GM12874 (cell line): Measurements from ENCODE around the gene ITGB1.

ENCODE experiments used
- CTCF ChIP-seq: IDR thresholded peaks from 2 replicates; pipeline ENCODE4 v1.5.1; 2011; ENCODE audit warnings: low read depth, mild to moderate bottlenecking, control low read depth, low read length, moderate library complexity; ENCODE audit not compliant: insufficient read depth

ITGB1 gene

DNA sequence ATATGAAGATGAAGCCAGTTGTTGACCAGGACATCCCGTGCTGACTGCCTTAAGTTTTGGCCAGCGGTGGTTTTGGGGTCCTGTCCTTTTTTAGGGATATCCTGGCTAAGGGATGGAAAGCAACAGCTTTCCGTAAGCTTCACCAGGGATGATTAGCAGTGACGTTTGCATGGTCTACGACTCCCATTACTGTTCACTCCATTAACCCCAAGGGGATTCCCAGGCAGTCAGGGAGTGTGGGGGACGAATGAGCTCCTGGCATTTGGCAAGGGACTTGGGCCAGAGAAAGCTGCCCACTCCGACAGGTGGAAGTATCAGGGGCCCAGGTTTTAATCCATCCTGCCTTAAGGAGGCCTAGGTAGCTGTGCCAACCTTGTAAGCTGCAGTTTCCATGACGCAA is 66.8 kb downstream of the ITGB1 start:
- TF ChIP-seq CTCF, result no peak

GRCh38 chr10:32890444-32890843 is 67.6 kb downstream of the ITGB1 start:
- no peak for TF ChIP-seq CTCF

DNA sequence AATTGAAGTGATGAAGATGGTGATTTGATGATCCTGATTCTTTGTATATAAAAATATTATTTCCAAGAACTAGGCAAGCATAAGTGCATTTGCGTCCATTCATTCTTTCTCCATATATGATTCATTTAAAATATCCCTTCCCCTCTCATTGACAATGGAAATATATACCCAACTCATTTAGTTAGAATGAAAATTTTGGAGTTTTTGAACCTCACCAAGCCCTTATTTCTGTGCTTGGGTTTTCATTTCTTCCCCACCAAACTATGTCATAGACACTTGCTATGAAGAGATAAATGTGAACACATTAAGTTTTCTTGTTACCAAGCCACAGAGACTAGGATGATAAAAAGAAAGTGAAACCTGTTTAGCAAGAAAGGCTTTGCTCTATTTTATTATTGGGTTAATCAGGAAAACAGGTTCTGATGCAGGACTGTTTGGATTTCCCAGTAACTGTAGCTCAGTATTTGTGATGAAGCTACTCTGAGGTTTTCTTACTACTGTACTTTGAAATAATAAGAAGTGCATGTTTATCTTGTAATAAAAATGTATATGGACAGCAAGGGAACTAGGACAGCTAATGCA is 68.3 kb downstream of the ITGB1 start:
- no peak for TF ChIP-seq CTCF

- no peak for TF ChIP-seq CTCF
Measured at GRCh38 chr10:32888161-32888927, 69.7 kb downstream of the ITGB1 start.

DNA sequence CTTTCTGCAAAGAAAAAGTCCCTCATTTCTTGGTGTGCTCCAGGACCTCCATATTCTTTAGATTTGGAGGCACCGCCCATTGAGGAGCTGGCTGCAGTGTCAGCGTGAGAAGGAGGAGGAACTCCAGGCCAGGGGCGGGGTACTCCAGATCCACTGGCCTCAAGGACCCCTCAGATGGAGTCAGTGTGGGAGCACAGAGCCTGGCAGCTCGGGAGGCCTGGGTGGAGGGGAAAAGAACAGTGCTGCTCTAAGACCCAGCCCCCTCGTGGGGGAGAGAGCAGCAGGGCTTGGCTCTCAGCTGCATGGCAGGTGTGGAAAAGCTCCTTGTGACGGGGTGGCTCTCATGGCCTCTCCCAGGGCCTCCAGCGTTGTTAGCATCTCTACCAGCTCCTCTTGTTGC is 70.5 kb downstream of the ITGB1 start:
- no peak for TF ChIP-seq CTCF

GRCh38 chr10:32882076-32882475 is 76.0 kb downstream of the ITGB1 start:
- TF ChIP-seq CTCF, result no peak

DNA sequence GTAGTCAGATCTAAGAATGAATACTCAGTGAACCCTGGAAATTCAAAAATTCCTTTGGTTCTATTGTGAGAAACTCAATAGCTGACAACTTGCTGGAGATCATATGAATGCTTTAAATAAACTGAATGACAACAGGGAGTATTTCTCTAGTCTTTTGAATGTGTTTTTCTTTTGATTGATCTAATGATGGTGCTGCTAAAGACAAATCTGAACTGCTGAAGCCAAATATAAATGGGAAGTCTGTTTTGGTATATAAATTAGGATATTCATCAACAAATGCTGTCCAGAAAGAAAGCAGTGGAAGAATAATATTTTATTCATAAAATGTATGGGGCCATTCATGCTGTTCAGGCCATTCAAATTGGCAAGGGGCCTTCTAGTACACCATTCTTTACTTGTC is 79.4 kb downstream of the ITGB1 start:
- TF ChIP-seq CTCF, result no peak
